Fibroblast of lung (primary cell): ENCODE data around the gene PRKCG.

ENCODE experiments used
- EZH2 ChIP-seq: IDR thresholded peaks from 2 replicates; pipeline ENCODE4 v1.5.1; 2012; ENCODE audit warnings: low read length, control low read depth, mild to moderate bottlenecking; ENCODE audit errors: missing control alignments
- TF ChIP-seq, protein P1 (sequence below), 2 donors: IDR thresholded peaks in 1 of 2; conservative IDR thresholded peaks in 1 of 2; 1 replicate in 1 of 2; 2 replicates in 1 of 2; pipeline ENCODE4 v1.5.1; 2011 to 2012; ENCODE audit warnings: low read length in 2 of 2, control low read depth in 1 of 2, inconsistent platforms in 1 of 2, low read depth in 1 of 2, mild to moderate bottlenecking in 1 of 2

DNA sequence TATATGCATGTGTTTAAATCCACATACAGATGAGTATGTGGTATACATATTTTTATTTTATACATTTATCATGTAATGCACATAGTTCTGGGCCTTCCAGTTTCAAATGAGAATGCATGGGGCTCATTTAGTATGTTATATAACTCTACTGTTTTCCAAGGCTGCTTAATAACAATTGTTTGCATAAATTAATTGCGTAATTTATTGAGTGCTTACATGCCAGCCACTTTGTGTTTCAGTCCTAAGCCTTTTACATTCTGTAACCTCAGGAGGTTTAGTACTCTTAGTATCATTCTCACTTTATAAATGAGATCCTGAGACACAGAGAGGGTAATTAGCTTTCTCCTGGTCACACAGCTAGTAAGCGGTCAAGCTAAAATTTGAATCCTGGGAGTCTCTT, 64.0 kb downstream of the PRKCG start:
- no peak for TF ChIP-seq EZH2
- TF ChIP-seq, protein P1, sequence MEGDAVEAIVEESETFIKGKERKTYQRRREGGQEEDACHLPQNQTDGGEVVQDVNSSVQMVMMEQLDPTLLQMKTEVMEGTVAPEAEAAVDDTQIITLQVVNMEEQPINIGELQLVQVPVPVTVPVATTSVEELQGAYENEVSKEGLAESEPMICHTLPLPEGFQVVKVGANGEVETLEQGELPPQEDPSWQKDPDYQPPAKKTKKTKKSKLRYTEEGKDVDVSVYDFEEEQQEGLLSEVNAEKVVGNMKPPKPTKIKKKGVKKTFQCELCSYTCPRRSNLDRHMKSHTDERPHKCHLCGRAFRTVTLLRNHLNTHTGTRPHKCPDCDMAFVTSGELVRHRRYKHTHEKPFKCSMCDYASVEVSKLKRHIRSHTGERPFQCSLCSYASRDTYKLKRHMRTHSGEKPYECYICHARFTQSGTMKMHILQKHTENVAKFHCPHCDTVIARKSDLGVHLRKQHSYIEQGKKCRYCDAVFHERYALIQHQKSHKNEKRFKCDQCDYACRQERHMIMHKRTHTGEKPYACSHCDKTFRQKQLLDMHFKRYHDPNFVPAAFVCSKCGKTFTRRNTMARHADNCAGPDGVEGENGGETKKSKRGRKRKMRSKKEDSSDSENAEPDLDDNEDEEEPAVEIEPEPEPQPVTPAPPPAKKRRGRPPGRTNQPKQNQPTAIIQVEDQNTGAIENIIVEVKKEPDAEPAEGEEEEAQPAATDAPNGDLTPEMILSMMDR (conservative IDR thresholded peaks at IDR 0.05 in 1 of 2, IDR thresholded peaks at IDR 0.05 in 1 of 2; ENCODE audit: low read depth in 1 of 2, low read length in 2 of 2), result no peak
